HepG2 (cell line): ENCODE measurements around the gene NPY1R. TPM values are rescaled to one million over a fixed set of nuclear protein-coding genes. Genes with fewer than 3 reads are reported as not detected.

Experiments used
- ATAC-seq: fragments of 200-7000 bp; cut with Tn5 transposase; 3 replicates; pipeline ENCODE4 v1.9.1; 2020; ENCODE audit warnings: mild to moderate bottlenecking, moderate library complexity
- BruUV-seq: library from RNA; stranded (reverse); fragments of 400-500 nt; replicated peaks from 2 replicates; lab custom pipeline; 2021; lab: Mats Ljungman, UMichigan
- CTCF ChIA-PET: fragments of 300-600 bp; formaldehyde crosslinking; extraction: SDS; loops from one replicate; lab custom pipeline; 2021; ENCODE audit warnings: low total read pairs, inconsistent platforms, low intra/inter-chr PET ratio; lab: Yijun Ruan, JAX
- POLR2A ChIA-PET: fragments of 350-600 bp; sonication (Branson Sonifier 250); formaldehyde crosslinking; loops from one replicate; lab custom pipeline; 2020; ENCODE audit warnings: antibody characterized with exemption, inconsistent platforms; lab: Yijun Ruan, JAX
- DNase-seq: peaks from one replicate; pipeline ENCODE4 v3.0.0-alpha.2; 2015; ENCODE audit warnings: low spot score
- FAIRE-seq: peaks from 3 replicates; lab custom pipeline; 2011; peaks lifted over from hg19 to GRCh38; lab: Jason Lieb, UNC
- H2AFZ ChIP-seq: one replicate; pipeline ENCODE4 v1.6.1; 2011; ENCODE audit warnings: low read length, inconsistent platforms
- H3K27ac ChIP-seq: fragments of 300-600 bp; 3 replicates; pipeline ENCODE4 v1.8.0; 2011; ENCODE audit warnings: mixed run types, mild to moderate bottlenecking, mixed read lengths, low read length, inconsistent platforms; ENCODE audit not compliant: insufficient read depth; ENCODE audit errors: extremely low read length
- H3K27me3 ChIP-seq, 2 experiments: fragments of 200-600 bp in 1 of 2; 2 replicates in 1 of 2; 3 replicates in 1 of 2; pipeline versions ENCODE4 v1.6.0 to v1.8.0; 2011; ENCODE audit warnings: low read length in 2 of 2, mild to moderate bottlenecking in 2 of 2, moderate library complexity in 2 of 2, inconsistent platforms in 1 of 2; ENCODE audit not compliant: insufficient read depth in 2 of 2, control insufficient read depth in 1 of 2
- H3K36me3 ChIP-seq, 2 experiments: fragments of 200-600 bp in 1 of 2; replicated peaks in 1 of 2; 2 replicates in 1 of 2; 3 replicates in 1 of 2; pipeline versions ENCODE4 v1.5.1 to v1.8.0; 2011; ENCODE audit warnings: low read length in 2 of 2, inconsistent platforms in 1 of 2; ENCODE audit not compliant: insufficient read depth in 2 of 2, control insufficient read depth in 1 of 2
- H3K4me1 ChIP-seq: 2 replicates; pipeline ENCODE4 v1.5.1; 2012; ENCODE audit warnings: low read length, inconsistent platforms; ENCODE audit not compliant: insufficient read depth
- H3K4me2 ChIP-seq: 2 replicates; pipeline ENCODE4 v1.6.0; 2011; ENCODE audit warnings: low read depth, low read length, inconsistent platforms
- H3K4me3 ChIP-seq, 3 experiments: fragments of 200-600 bp in 1 of 3; sonication (generic), shearing (Covaris generic) in 1 of 3; replicated peaks in 1 of 3; 2 replicates each; pipeline ENCODE4 v1.5.1; 2011 to 2016; ENCODE audit warnings: low read length in 3 of 3, inconsistent platforms in 2 of 3, low read depth in 2 of 3, mild to moderate bottlenecking in 2 of 3, control low read depth in 1 of 3, mixed read lengths in 1 of 3; ENCODE audit not compliant: insufficient read depth in 1 of 3
- H3K79me2 ChIP-seq: one replicate; pipeline ENCODE4 v1.6.1; 2011; ENCODE audit warnings: low read length, inconsistent platforms; ENCODE audit not compliant: insufficient read depth
- H3K9ac ChIP-seq: 2 replicates; pipeline ENCODE4 v1.6.0; 2011; ENCODE audit warnings: mild to moderate bottlenecking, low read depth, low read length, inconsistent platforms; ENCODE audit not compliant: insufficient read depth
- H3K9me3 ChIP-seq: 2 replicates; pipeline ENCODE4 v1.5.1; 2012; ENCODE audit warnings: mild to moderate bottlenecking, low read length
- H4K20me1 ChIP-seq: 2 replicates; pipeline ENCODE4 v1.6.0; 2011; ENCODE audit warnings: inconsistent platforms, mild to moderate bottlenecking, low read length, moderate library complexity; ENCODE audit not compliant: insufficient read depth
- HNRNPK ChIP-seq: fragments of 200-400 bp; formaldehyde crosslinking; IDR thresholded peaks from 2 replicates; pipeline ENCODE4 v1.6.1; 2018; ENCODE audit warnings: low read length, low read depth, moderate library complexity, mild to moderate bottlenecking; ENCODE audit not compliant: poor library complexity, severe bottlenecking
- MIXL1 ChIP-seq: IDR thresholded peaks from 2 replicates; pipeline ENCODE4 v1.6.1; 2016
- PHF5A ChIP-seq: IDR thresholded peaks from one replicate; pipeline ENCODE4 v1.6.1; 2018; ENCODE audit warnings: low read depth, missing genetic modification reagents; ENCODE audit not compliant: unreplicated experiment
- SRSF4 ChIP-seq: fragments of 200-400 bp; formaldehyde crosslinking; IDR thresholded peaks from one replicate; pipeline ENCODE4 v1.6.1; 2018; ENCODE audit warnings: mild to moderate bottlenecking, low read depth, low read length, moderate library complexity; ENCODE audit not compliant: poor library complexity, severe bottlenecking
- TEAD3 ChIP-seq: optimal IDR thresholded peaks from 2 replicates; pipeline ENCODE3; 2016; ENCODE audit warnings: borderline replicate concordance
- U2AF2 ChIP-seq: fragments of 200-400 bp; formaldehyde crosslinking; IDR thresholded peaks from 2 replicates; pipeline ENCODE4 v1.6.1; 2017; ENCODE audit warnings: low read depth, mild to moderate bottlenecking, low read length
- ZBTB4 ChIP-seq: sonication (generic); formaldehyde crosslinking; IDR thresholded peaks from 2 replicates; pipeline ENCODE4 v1.4.0; 2020; ENCODE audit warnings: missing genetic modification reagents, mild to moderate bottlenecking, borderline replicate concordance
- ZNF761 ChIP-seq: sonication (generic); formaldehyde crosslinking; conservative IDR thresholded peaks from 2 replicates; pipeline ENCODE4 v1.4.0; 2020; ENCODE audit warnings: mild to moderate bottlenecking, missing genetic modification reagents
- WGBS: methylation state at CpG from one replicate; pipeline ENCODE4 v1.1.6; 2017; ENCODE audit warnings: low lambda C conversion rate; 5-methylcytosine and 5-hydroxymethylcytosine counted together
- in situ Hi-C: cut with HindIII; loops from 2 replicates; pipeline ENCODE4 v1.10.0; 2017; ENCODE audit warnings: low pct_unique_long_range_greater_than_20kb; ENCODE audit not compliant: extremely low pct_ligation_motif_present
- intact Hi-C: fragments of 100-400 bp; cut with micrococcal nuclease; formaldehyde crosslinking; loops from one replicate; pipeline ENCODE4 v1.10.0; 2022; ENCODE audit not compliant: unreplicated experiment
- polyA plus RNA-seq, 8 experiments: library from polyadenylated mRNA; depleted of rRNA in 3 of 8; stranded (reverse) in 7 of 8; unstranded in 1 of 8; fragments of >200 nt; fragmentation: Illumina TruSeq in 4 of 8; extraction: Trizol in 4 of 8; gene quantifications; 2 replicates each; pipeline versions ENCODE4 v1.2.1 to v1.2.3, GENCODE V29; 2011 to 2016; ENCODE audit warnings: low read depth in 4 of 8, missing spikeins in 1 of 8, mixed read lengths in 1 of 8; ENCODE audit not compliant: insufficient read depth in 1 of 8
- total RNA-seq, 5 experiments: library from RNA; depleted of rRNA; stranded (reverse); fragments of >200 nt; fragmentation: Illumina TruSeq; extraction: Trizol; gene quantifications; 2 replicates each; pipeline ENCODE4 v1.2.3, GENCODE V29; 2016; ENCODE audit warnings: low read depth in 1 of 5

The NPY1R gene
- total and polyA plus RNA-seq, 2 of the 13 experiments (the other 11 are each of a cell fraction or from before 2014, with no cell fraction given): not detected

GRCh38 chr4:163280703-163281519, 51.5 kb downstream of the NPY1R start (continued):
- no peak for TF ChIP-seq ZBTB4 (CRISPR knock-in tag)
- no peak for TF ChIP-seq HNRNPK
- TF ChIP-seq SRSF4: no peak
- no peak for TF ChIP-seq U2AF2

- Histone ChIP-seq H3K27me3 (no peaks in the 10 kb centered on the region; a peak in 1 of 5 replicates), H3K4me2 (no peak overlapping the region), H3K9me3 (no peaks in the 10 kb centered on the region), H3K27ac (no peak overlapping the region), H3K79me2 (no peaks in the 10 kb centered on the region), H3K4me3 (no peak overlapping the region), H3K36me3 (no peaks in the 10 kb centered on the region), H4K20me1 (no peaks in the 10 kb centered on the region), H3K4me1 (no peaks in the 10 kb centered on the region), H3K9ac (no peak overlapping the region), H2AFZ (no peak overlapping the region)
- in situ Hi-C loops (no loop called here), intact Hi-C loops (no loop called here)
- DNase-seq: no peak
- CTCF ChIA-PET: no interaction called here
- TF ChIP-seq TEAD3 (CRISPR knock-in tag): no peak
- TF ChIP-seq ZNF761 (CRISPR knock-in tag): no peak
- TF ChIP-seq PHF5A (CRISPR knock-in tag): no peak
- TF ChIP-seq MIXL1: no peak
- 15% methylated on average over 5 of the region's 5 CpGs for WGBS
- FAIRE-seq: no peak
- BruUV-seq: no TSS peak
- POLR2A ChIA-PET: no interaction called here
- no peak for ATAC-seq
These were observed 52.7 kb downstream of the NPY1R start for GRCh38 chr4:163279713-163280112.
